Lung microvascular endothelial cell (primary cell): Measurements from ENCODE around the gene PRR35. TPM values are rescaled to one million over a fixed set of nuclear protein-coding genes. Genes with fewer than 3 reads are reported as not detected.

ENCODE experiments used
- DNase-seq, 2 donors: peaks; one replicate each; pipeline versions ENCODE4 v3.0.0 to v3.0.0-alpha.2; 2010; ENCODE audit warnings: low read depth in 2 of 2
- total RNA-seq: library from RNA; depleted of rRNA; stranded (reverse); fragments of >200 nt; gene quantifications from 2 replicates; pipeline ENCODE4 v1.2.1, GENCODE V29; 2014

The PRR35 gene
- total RNA-seq, 1 donor from 2014 or later, result not detected

- DNase-seq, result no peak
Measured at GRCh38 chr16:561957-562938, 2.1 kb downstream of the PRR35 start.

GRCh38 chr16:563072-563644 lies 3.0 kb downstream of the PRR35 start:
- DNase-seq, result no peak

- no peak for DNase-seq
Measured at GRCh38 chr16:564690-565418, 4.7 kb downstream of the PRR35 start.

GRCh38 chr16:565419-566330 lies 5.5 kb downstream of the PRR35 start:
- DNase-seq, result no peak

GRCh38 chr16:566475-567372 lies 6.5 kb downstream of the PRR35 start, which contains the start of gene NHLRC4:
Gene NHLRC4, plus strand, starts transcription at chr16:567005. Its CDS starts 1,043 bp downstream, at chr16:568048.
- peak; percentile 65 to 74 for DNase-seq

- DNase-seq, result no peak
Measured at GRCh38 chr16:567373-568256, 7.4 kb downstream of the PRR35 start.

GRCh38 chr16:568401-569258 lies 8.4 kb downstream of the PRR35 start:
- no peak for DNase-seq

GRCh38 chr16:569445-570254 lies 9.5 kb downstream of the PRR35 start, which contains the start of gene PIGQ:
Gene PIGQ, plus strand, starts transcription at chr16:569968. Its CDS starts 4,107 bp downstream, at chr16:574075.
- DNase-seq, result peak; percentile 56 to 70

GRCh38 chr16:572865-573650 lies 12.9 kb downstream of the PRR35 start:
- no peak for DNase-seq

GRCh38 chr16:574021-574760 lies 14.0 kb downstream of the PRR35 start:
- no peak for DNase-seq

GRCh38 chr16:575354-576196 lies 15.4 kb downstream of the PRR35 start:
- no peak for DNase-seq

GRCh38 chr16:576197-576822 lies 16.1 kb downstream of the PRR35 start:
- peak in 1 of 2 donors; percentile 33 for DNase-seq

GRCh38 chr16:576823-577201 lies 16.6 kb downstream of the PRR35 start:
- DNase-seq, result peak in 1 of 2 donors; percentile 27

- no peak for DNase-seq
Measured at GRCh38 chr16:577796-578195, 17.6 kb downstream of the PRR35 start.
